ENCODE data around the gene DCAF10.
"Not testable (repeated sequence)": the region's sequence is repeated elsewhere in the genome, so short reads cannot be mapped to it uniquely, and the experiment has no call there.

The DCAF10 gene

DNA sequence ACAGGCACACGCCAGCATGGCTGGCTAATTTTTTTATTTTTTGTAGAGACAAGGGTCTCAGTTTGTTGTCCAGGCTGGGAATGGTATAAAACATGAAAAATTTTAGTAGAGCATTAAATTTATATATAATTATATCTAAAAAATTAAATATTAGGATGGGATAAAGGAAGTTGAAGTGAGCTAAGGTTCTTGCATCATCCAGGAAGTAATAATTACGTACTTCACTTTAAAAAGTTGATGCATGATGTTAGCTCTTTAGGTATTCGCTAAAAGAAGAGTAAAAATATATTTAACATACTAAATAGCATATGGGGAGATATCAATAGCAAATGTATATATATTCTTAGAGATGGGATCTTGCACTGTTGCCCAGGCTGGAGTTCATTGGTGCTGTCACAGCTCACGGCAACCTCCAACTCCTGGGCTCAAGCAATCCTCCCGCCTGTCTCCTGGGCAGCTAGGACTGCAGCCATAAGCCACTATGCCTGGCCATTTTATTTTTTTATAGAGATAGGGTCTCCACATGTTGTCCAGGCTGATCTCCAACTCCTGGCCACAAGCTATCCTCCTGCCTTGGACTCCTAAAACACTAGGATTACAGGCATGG lies 12.3 kb downstream of the DCAF10 start:
- no peaks in the 10 kb centered on the region for H3K4me1 Mint-ChIP-seq (ENCODE audit: low read depth)
- H3K9me3 Mint-ChIP-seq, result no peaks in the 10 kb centered on the region
- H3K27ac Mint-ChIP-seq, result no peak overlapping the region
- H3K36me3 Mint-ChIP-seq (ENCODE audit: low read depth), result peaks cover 16% of the 10 kb centered on the region
- H3K4me3 Mint-ChIP-seq, result no peak overlapping the region
- no peaks in the 10 kb centered on the region for H3K27me3 Mint-ChIP-seq

DNA sequence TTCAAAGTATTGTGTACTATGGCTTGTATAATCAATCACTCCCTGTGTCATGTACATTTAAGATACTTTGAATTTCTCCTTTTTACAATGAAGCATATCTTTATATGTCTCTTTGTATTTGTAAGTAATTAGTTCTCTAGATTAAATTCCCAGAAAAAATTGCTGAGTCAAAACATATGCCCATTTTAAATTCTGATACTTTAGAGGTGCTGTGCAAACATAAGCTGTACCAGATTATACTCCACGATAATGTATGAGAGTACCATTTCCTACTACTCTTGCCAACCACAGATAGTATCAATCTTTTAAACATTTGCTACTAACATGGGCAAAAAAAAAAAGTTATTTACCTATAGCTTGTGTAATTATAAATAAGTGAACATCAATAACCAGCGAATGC lies 18.3 kb downstream of the DCAF10 start:
- H3K36me3 Mint-ChIP-seq (ENCODE audit: low read depth), result peaks cover 41% of the 10 kb centered on the region
- H3K27me3 Mint-ChIP-seq, result no peaks in the 10 kb centered on the region
- H3K4me1 Mint-ChIP-seq (ENCODE audit: low read depth), result no peaks in the 10 kb centered on the region
- no peak overlapping the region for H3K4me3 Mint-ChIP-seq
- H3K27ac Mint-ChIP-seq, result no peak overlapping the region
- H3K9me3 Mint-ChIP-seq, result no peaks in the 10 kb centered on the region

DNA sequence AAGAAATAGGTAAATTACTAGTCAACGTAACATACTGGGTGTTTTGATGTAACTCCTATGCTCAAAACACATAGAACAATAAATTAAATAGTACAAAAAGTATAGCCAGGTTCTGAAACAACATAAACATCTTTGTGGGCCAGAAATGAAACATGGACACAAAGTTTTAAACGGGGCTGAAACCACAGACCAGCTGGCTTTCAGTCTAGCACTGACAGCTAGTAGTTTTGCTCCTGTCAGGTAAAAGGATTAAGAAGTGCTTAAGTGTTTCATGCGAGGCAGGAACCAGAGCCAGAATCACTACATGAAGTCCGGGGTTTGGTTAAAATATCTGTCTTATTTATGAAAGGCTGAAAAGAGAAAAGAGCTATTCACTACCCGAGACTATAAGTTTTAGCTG lies 19.5 kb downstream of the DCAF10 start:
- Mint-ChIP-seq H3K4me1 (ENCODE audit: low read depth) (no peaks in the 10 kb centered on the region), H3K27me3 (no peaks in the 10 kb centered on the region), H3K27ac (no peak overlapping the region), H3K4me3 (no peak overlapping the region), H3K36me3 (ENCODE audit: low read depth) (peaks cover 53% of the 10 kb centered on the region), H3K9me3 (no peaks in the 10 kb centered on the region)

DNA sequence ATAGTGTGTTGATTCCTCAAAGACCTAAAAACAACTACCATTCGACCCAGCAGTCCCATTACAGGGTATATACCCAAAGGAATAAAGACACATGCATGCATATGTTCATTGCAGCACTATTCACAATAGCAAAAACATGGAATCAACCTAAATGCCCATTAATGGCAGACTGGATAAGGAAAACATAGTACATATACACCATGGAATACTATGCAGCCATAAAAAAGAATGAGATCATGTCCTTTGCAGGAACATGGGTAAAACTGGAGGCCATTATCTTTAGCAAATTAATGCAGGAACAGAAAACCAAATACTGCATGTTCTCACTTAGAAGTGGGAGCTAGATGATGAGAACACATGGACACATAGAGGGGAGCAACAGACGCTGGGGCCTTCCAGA lies 24.6 kb downstream of the DCAF10 start:
- H3K4me1 Mint-ChIP-seq (ENCODE audit: low read depth); H3K4me3 Mint-ChIP-seq; H3K27ac Mint-ChIP-seq; H3K27me3 Mint-ChIP-seq; H3K9me3 Mint-ChIP-seq: not testable (repeated sequence)
- H3K36me3 Mint-ChIP-seq (ENCODE audit: low read depth), result peaks cover 67% of the 10 kb centered on the region

DNA sequence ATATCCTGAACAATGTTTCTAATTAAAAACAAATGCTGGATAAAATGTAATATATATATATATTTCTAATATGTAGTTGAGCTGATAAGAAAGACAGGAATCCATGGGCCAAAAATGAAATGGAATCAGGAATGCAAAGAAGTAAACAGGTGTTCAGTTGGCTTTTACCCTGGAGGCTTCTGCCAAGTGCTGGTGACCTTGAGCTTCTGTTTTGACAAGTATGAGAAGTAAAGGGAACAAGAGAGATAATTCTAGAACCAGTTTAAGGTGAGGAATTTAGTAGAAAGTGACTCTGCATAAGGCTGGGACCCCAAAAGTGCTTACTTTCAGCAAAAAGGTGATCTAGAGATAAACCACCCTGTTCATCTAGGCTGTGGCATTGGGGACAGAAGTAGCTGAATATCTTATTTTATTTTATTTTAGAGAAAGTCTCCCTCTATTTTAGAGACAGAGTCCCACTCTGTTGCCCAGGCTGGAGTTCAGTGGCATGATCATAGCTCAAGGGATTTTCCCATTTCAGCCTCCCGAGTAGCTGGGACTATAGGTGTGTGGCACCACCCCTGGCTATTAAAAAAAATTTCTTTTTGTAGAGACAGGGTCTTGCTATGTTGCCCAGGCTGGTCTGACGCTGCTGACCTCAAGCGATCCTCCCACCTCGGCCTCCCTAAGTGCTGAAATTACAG lies 27.0 kb downstream of the DCAF10 start:
- no peaks in the 10 kb centered on the region for H3K9me3 Mint-ChIP-seq
- H3K36me3 Mint-ChIP-seq (ENCODE audit: low read depth), result peaks cover 46% of the 10 kb centered on the region
- no peaks in the 10 kb centered on the region for H3K27me3 Mint-ChIP-seq
- no peak overlapping the region for H3K4me3 Mint-ChIP-seq
- H3K4me1 Mint-ChIP-seq (ENCODE audit: low read depth), result no peaks in the 10 kb centered on the region
- H3K27ac Mint-ChIP-seq, result no peak overlapping the region

DNA sequence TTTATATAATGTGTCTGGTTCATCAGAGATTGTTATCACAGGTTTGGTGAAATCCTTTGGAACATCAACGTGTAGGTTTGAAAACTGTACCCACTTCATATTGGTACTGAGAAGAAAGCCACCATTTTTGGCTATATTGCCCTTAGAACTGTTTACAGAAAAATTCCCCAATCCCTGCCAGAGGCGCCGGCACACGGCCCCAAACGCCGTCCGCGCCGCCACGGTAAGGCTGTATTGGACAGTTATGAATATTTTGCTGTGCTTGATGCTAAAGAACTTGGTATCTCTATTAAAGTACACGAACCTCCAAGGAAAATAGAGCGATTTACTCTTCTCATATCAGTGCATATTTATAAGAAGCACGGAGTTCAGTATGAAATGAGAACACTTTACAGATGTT lies 35.2 kb downstream of the DCAF10 start:
- H3K27me3 Mint-ChIP-seq, result no peaks in the 10 kb centered on the region
- H3K9me3 Mint-ChIP-seq, result no peaks in the 10 kb centered on the region
- no peak overlapping the region for H3K27ac Mint-ChIP-seq
- H3K4me1 Mint-ChIP-seq (ENCODE audit: low read depth), result peaks cover 14% of the 10 kb centered on the region
- H3K36me3 Mint-ChIP-seq (ENCODE audit: low read depth), result peaks cover 20% of the 10 kb centered on the region
- H3K4me3 Mint-ChIP-seq, result no peak overlapping the region

DNA sequence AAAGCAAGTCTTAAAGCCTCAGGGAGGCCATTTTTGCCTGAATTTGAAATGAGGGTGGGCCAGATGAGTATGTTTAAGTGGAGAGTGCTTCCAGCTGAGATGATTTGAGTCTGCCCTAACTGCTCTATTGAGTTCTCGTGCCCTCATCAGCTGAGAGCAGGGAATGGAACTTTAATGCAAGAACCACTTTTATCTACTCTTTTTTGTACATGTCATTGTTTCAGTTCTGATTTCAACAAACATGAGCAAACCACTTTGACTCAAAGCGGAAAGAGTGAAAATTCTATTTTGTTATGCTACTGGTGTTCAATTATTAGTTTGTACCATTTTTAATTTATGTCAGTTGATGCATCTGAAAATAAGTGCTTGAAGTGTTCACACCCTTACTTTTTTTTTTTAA lies 35.8 kb downstream of the DCAF10 start:
- Mint-ChIP-seq H3K36me3 (ENCODE audit: low read depth) (peaks cover 20% of the 10 kb centered on the region), H3K4me3 (peak overlapping the region; percentile 11), H3K27ac (no peak overlapping the region), H3K27me3 (no peaks in the 10 kb centered on the region), H3K9me3 (no peaks in the 10 kb centered on the region), H3K4me1 (ENCODE audit: low read depth) (peaks cover 14% of the 10 kb centered on the region)

DNA sequence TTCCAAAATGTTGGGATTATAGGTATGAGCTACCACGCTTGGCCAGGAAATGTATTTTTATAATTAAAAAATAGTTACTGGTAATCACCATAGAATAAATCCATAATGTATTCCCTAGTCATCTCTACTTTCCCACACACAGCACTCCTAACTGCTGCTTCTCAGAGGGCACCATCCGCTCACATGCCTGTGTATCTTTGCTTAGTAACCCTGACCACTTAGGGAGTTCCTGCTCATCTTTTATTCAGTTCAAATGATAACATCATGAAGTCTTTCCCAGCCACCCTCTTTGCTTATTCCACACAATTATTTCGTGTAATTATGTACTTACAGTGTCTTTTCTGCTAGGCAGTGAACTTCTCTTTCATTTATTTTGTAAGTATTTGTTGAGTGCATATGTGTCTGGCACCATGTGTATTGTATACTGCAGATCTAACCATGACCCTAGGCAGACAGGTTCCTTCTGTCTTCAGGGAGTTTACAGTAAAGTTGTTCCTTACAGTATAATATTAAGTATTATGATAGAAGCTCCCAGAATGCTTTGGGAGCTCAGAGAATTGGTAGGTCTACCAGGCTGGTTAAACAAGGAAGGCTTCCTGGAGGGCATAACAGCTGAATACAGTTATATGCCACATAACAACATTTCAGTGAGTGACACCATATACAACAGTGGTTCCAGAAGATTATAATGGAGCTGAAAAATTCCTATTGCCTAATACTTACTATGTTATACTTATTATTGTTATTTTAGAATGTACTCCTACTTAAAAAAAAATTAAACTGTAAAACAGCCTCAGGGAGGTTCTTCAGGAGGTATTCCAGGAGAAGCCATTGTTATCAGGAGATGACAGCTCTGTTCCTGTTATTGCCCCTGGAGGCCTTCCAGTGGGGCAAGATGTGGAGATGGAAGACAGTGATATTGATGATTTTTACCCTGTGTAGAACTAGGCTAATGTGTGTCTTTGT lies 39.2 kb downstream of the DCAF10 start:
- H3K27me3 Mint-ChIP-seq, result no peaks in the 10 kb centered on the region
- no peak overlapping the region for H3K4me3 Mint-ChIP-seq
- peaks cover 14% of the 10 kb centered on the region for H3K4me1 Mint-ChIP-seq (ENCODE audit: low read depth)
- no peaks in the 10 kb centered on the region for H3K9me3 Mint-ChIP-seq
- peaks cover 27% of the 10 kb centered on the region for H3K36me3 Mint-ChIP-seq (ENCODE audit: low read depth)
- no peak overlapping the region for H3K27ac Mint-ChIP-seq

DNA sequence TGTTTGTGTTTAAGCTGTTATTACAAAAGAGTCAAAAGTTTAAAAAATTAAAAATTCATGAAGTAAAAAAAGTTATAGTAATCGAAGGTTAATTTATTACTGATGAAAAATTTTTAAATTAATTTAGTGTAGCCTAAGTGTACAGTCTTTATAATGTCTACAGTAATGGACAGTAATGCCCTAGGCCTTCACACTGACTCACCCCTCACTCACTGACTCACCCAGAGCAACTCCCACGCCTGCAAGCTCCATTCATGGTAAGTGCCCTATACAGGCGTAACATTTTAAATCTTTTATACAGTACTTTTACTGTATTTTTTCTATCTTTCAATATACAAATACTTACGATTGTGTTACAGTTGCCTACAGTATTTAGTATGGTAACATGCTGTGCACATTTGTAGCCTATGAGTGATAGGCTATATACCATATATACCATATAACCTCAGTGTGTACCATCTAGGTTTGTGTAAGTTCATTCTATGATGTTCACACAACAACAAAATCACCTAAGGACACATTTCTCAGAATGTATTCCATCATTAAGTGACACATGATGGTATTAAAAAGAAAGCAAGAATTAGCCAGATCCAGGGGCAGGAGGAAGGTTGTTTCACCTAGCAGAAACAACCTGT lies 40.1 kb downstream of the DCAF10 start:
- peaks cover 27% of the 10 kb centered on the region for H3K36me3 Mint-ChIP-seq (ENCODE audit: low read depth)
- no peak overlapping the region for H3K27ac Mint-ChIP-seq
- H3K4me3 Mint-ChIP-seq, result no peak overlapping the region
- H3K4me1 Mint-ChIP-seq (ENCODE audit: low read depth), result peaks cover 12% of the 10 kb centered on the region
- H3K9me3 Mint-ChIP-seq, result no peaks in the 10 kb centered on the region
- no peaks in the 10 kb centered on the region for H3K27me3 Mint-ChIP-seq

DNA sequence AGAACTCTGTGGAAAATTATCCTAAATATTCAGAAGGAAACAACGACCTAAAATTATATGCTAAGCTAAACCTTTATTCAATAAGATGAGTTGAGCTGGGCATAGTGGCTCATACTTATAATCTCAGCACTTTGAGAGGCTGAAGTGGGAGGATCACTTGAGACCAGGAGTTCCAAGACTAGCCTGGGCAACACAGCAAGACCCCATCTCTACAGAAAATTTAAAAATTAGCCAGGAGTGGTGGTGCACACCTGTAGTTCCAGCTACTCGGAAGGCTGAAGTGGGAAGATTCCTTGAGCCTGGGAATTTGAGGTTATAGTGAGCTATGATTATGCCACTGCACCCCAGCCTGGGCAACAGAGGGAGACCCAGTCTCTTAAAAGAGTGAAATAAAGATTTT lies 51.6 kb downstream of the DCAF10 start:
- no peaks in the 10 kb centered on the region for H3K27me3 Mint-ChIP-seq
- H3K9me3 Mint-ChIP-seq, result no peaks in the 10 kb centered on the region
- no peaks in the 10 kb centered on the region for H3K4me1 Mint-ChIP-seq (ENCODE audit: low read depth)
- H3K27ac Mint-ChIP-seq, result no peak overlapping the region
- peaks cover 23% of the 10 kb centered on the region for H3K36me3 Mint-ChIP-seq (ENCODE audit: low read depth)
- H3K4me3 Mint-ChIP-seq, result no peak overlapping the region

DNA sequence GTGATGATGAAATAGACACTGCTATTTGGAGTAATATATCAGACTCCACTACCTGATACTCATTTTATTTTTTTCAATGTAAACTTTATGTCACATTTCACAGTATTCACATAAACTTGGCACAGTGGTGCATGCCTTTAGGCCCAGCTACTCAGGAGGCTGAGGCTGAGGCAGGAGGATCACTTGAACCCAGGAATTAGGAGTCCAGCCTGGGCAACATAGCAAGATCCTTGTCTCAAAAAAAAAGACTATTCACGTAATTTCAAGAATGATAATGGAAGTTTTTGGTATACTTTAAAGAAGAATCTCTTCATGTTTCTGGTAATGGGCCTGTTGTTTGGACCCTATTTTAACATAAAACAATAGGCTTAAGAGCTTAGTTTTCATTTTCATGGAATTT lies 56.0 kb downstream of the DCAF10 start:
- H3K4me1 Mint-ChIP-seq (ENCODE audit: low read depth), result no peaks in the 10 kb centered on the region
- H3K27ac Mint-ChIP-seq, result no peak overlapping the region
- peaks cover 29% of the 10 kb centered on the region for H3K36me3 Mint-ChIP-seq (ENCODE audit: low read depth)
- H3K9me3 Mint-ChIP-seq, result no peaks in the 10 kb centered on the region
- no peaks in the 10 kb centered on the region for H3K27me3 Mint-ChIP-seq
- H3K4me3 Mint-ChIP-seq, result no peak overlapping the region

DNA sequence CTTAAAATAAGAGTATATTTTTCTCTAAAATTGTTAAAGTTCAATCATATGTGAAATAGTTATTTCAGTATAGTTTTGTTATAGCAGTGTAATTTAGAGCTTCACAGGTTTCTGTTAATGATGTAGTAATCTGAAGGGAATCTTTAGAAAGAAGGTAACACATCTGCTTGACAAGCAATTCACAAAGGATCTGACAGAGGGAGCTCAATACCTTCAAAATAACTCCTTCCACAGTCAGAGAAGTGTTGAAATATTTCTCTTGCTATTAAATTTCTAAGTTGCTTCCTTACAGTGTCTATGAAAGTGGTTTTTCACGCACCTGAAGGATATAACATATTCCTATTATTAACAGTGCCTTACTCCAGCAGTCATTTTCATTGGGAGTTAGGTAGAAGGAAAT lies 58.4 kb downstream of the DCAF10 start:
- Mint-ChIP-seq H3K4me1 (ENCODE audit: low read depth) (no peaks in the 10 kb centered on the region), H3K27ac (no peak overlapping the region), H3K9me3 (no peaks in the 10 kb centered on the region), H3K4me3 (no peak overlapping the region), H3K27me3 (no peaks in the 10 kb centered on the region), H3K36me3 (ENCODE audit: low read depth) (peaks cover 42% of the 10 kb centered on the region)

DNA sequence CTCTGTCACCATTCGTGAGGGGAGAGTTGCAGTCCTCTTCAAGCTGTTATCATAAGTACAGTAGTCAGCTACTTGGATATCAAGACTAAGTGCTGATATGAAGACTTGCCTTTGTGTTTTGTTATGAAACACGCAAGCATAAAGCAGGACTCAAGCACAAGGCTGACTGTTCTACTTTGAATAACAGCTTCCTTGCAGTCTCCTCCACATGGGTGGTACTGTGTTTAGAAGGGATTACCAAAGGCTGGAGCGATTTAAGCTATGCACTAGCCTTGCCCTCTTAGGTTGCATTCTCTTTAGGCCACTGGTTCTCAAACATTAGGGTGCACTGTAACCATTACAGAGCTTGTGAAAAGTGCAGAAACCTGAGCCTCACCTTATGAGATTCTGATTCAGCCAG lies 61.9 kb downstream of the DCAF10 start:
- H3K4me1 Mint-ChIP-seq (ENCODE audit: low read depth), result no peaks in the 10 kb centered on the region
- H3K27ac Mint-ChIP-seq, result no peak overlapping the region
- H3K9me3 Mint-ChIP-seq, result no peaks in the 10 kb centered on the region
- peaks cover 41% of the 10 kb centered on the region for H3K36me3 Mint-ChIP-seq (ENCODE audit: low read depth)
- H3K27me3 Mint-ChIP-seq, result no peaks in the 10 kb centered on the region
- no peak overlapping the region for H3K4me3 Mint-ChIP-seq

DNA sequence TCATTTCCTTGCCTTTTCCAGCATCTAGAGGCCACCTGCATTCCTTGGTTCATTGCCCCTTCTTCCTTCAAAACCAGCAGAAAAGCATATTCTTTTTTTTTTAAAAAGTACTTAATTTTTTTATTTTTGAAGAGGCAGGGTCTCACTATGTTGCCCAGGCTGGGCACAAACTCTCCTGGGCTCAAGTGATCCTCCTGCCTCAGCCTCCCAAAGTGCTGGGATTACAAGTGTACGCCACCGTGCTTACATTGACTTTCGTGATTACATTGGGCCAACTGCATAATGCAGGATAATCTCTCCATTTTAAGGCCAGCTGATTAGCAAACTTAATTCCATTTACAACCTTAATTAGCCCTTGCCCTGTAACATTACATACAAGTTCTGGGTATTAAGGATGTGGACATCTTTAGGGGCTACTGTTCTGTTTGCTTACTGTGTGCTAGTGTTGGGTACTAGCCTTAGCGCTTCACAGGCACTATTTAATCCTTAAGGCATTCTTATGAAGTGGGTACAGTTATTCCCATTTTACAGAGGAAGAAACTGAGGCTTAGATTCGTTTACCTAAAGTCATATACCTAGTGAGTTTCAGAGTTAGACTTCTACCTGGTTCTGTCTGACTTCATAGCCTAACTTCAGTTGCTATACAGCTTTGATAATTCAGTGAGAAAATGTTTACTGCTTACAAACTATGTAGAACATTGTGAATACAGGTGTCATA lies 69.6 kb downstream of the DCAF10 start:
- no peaks in the 10 kb centered on the region for H3K4me1 Mint-ChIP-seq (ENCODE audit: low read depth)
- H3K27ac Mint-ChIP-seq, result no peak overlapping the region
- H3K9me3 Mint-ChIP-seq, result no peaks in the 10 kb centered on the region
- peaks cover 14% of the 10 kb centered on the region for H3K36me3 Mint-ChIP-seq (ENCODE audit: low read depth)
- no peaks in the 10 kb centered on the region for H3K27me3 Mint-ChIP-seq
- H3K4me3 Mint-ChIP-seq, result no peak overlapping the region
